HCT116 (cell line): Measurements from ENCODE around the gene DLEU7. TPM values are rescaled to one million over a fixed set of nuclear protein-coding genes. Genes with fewer than 3 reads are reported as not detected.

Experiments
- ATAC-seq: fragments of 200-7000 bp; cut with Tn5 transposase; 2 replicates; pipeline ENCODE4 v1.9.1; 2020; ENCODE audit warnings: mild to moderate bottlenecking, moderate library complexity
- BruUV-seq: library from RNA; stranded (reverse); fragments of 400-500 nt; replicated peaks from 2 replicates; lab custom pipeline; 2021; lab: Mats Ljungman, UMichigan
- CTCF ChIA-PET: fragments of 300-600 bp; sonication (Branson Sonifier 250); formaldehyde crosslinking; loops from one replicate; lab custom pipeline; 2021; ENCODE audit warnings: antibody characterized with exemption; lab: Charles Lee
- POLR2A ChIA-PET: fragments of 300-600, 350-600 bp; sonication (Branson Sonifier 250); formaldehyde crosslinking; loops from one replicate; lab custom pipeline; 2021; ENCODE audit warnings: antibody characterized with exemption; lab: Charles Lee
- RAD21 ChIA-PET, 2 experiments: fragments of 300-600 bp; sonication (Branson Sonifier 250); formaldehyde crosslinking; loops; one replicate each; lab custom pipeline; 2023; ENCODE audit warnings: low total read pairs in 2 of 2; ENCODE audit not compliant: uncharacterized antibody in 2 of 2, unreplicated experiment in 2 of 2, low non-redundant PET in 1 of 2; lab: Charles Lee
- DNase-seq: peaks from one replicate; pipeline ENCODE4 v3.0.0-alpha.2; 2010; ENCODE audit warnings: low read depth, low spot score
- H2AFZ ChIP-seq: fragments of 200-600 bp; shearing (Covaris generic), sonication (generic); 2 replicates; pipeline ENCODE4 v1.6.1; 2017; ENCODE audit warnings: low read depth, mixed run types, mixed read lengths, antibody characterized with exemption, low read length; ENCODE audit not compliant: poor library complexity, severe bottlenecking
- H3K27ac ChIP-seq: 2 replicates; pipeline ENCODE4 v1.5.1; 2012; ENCODE audit warnings: low read depth, low read length
- H3K27me3 ChIP-seq: fragments of 200-600 bp; sonication (generic); 2 replicates; pipeline ENCODE4 v1.6.1; 2016; ENCODE audit warnings: mixed run types, low read length, mixed read lengths; ENCODE audit not compliant: insufficient read depth
- H3K36me3 ChIP-seq, 2 experiments: fragments of 200-500 bp in 1 of 2; fragments of 200-600 bp in 1 of 2; sonication (Bioruptor generic) in 1 of 2; sonication (generic) in 1 of 2; 2 replicates each; pipeline versions ENCODE4 v1.5.1 to v1.6.1; 2014 to 2016; ENCODE audit warnings: low read length in 2 of 2, inconsistent platforms in 1 of 2, mixed read lengths in 1 of 2, mixed run types in 1 of 2; ENCODE audit not compliant: insufficient read depth in 2 of 2, control insufficient read depth in 1 of 2
- H3K4me1 ChIP-seq, 2 experiments: fragments of 200-600 bp in 1 of 2; sonication (generic) in 1 of 2; 2 replicates each; pipeline versions ENCODE4 v1.5.1 to v1.6.1; 2012 to 2017; ENCODE audit warnings: low read length in 2 of 2, inconsistent platforms in 1 of 2, mild to moderate bottlenecking in 1 of 2, mixed read lengths in 1 of 2, mixed run types in 1 of 2, moderate library complexity in 1 of 2; ENCODE audit not compliant: insufficient read depth in 2 of 2, control insufficient read depth in 1 of 2
- H3K4me2 ChIP-seq: fragments of 200-600 bp; sonication (generic); 2 replicates; pipeline ENCODE4 v1.6.1; 2017; ENCODE audit warnings: mixed run types, low read length, mixed read lengths
- H3K4me3 ChIP-seq, 2 experiments: fragments of 200-600 bp in 1 of 2; sonication (generic) in 1 of 2; replicated peaks in 1 of 2; 2 replicates each; pipeline ENCODE4 v1.5.1; 2011 to 2016; ENCODE audit warnings: low read length in 2 of 2, control low read depth in 1 of 2, low read depth in 1 of 2, mild to moderate bottlenecking in 1 of 2, mixed read lengths in 1 of 2, mixed run types in 1 of 2
- H3K79me2 ChIP-seq: fragments of 200-600 bp; sonication (generic); 2 replicates; pipeline ENCODE4 v1.6.1; 2017; ENCODE audit warnings: mild to moderate bottlenecking, mixed run types, low read length, moderate library complexity, mixed read lengths; ENCODE audit not compliant: insufficient read depth
- H3K9ac ChIP-seq: fragments of 200-600 bp; sonication (generic); 2 replicates; pipeline ENCODE4 v1.6.1; 2016; ENCODE audit warnings: low read length, mixed read lengths
- H3K9me2 ChIP-seq: fragments of 200-600 bp; sonication (generic), shearing (Covaris generic); 2 replicates; pipeline ENCODE4 v1.6.1; 2017; ENCODE audit warnings: mixed run types, mild to moderate bottlenecking, moderate library complexity; ENCODE audit not compliant: insufficient read depth
- H3K9me3 ChIP-seq, 2 experiments: fragments of 200-500 bp in 1 of 2; fragments of 200-600 bp in 1 of 2; sonication (Bioruptor generic) in 1 of 2; sonication (generic) in 1 of 2; 2 replicates each; pipeline ENCODE4 v1.6.1; 2014 to 2017; ENCODE audit warnings: low read length in 2 of 2, mixed read lengths in 2 of 2, inconsistent platforms in 1 of 2, low read depth in 1 of 2, mild to moderate bottlenecking in 1 of 2, mixed run types in 1 of 2, moderate library complexity in 1 of 2; ENCODE audit not compliant: control insufficient read depth in 1 of 2, insufficient read depth in 1 of 2
- H4K20me1 ChIP-seq: fragments of 200-600 bp; sonication (generic), shearing (Covaris generic); 2 replicates; pipeline ENCODE4 v1.6.1; 2017; ENCODE audit warnings: mixed run types, mild to moderate bottlenecking, moderate library complexity; ENCODE audit not compliant: insufficient read depth
- CTCF ChIP-seq, 3 experiments: fragments of 200-600 bp in 1 of 3; sonication (generic) in 1 of 3; IDR thresholded peaks in 2 of 3; conservative IDR thresholded peaks in 1 of 3; 2 replicates each; pipeline ENCODE4 v1.5.1; 2012 to 2017; ENCODE audit warnings: low read depth in 2 of 3, low read length in 2 of 3, antibody characterized with exemption in 1 of 3, borderline replicate concordance in 1 of 3, control low read depth in 1 of 3, mild to moderate bottlenecking in 1 of 3, mixed read lengths in 1 of 3, mixed run types in 1 of 3, moderate library complexity in 1 of 3; ENCODE audit not compliant: insufficient read depth in 1 of 3
- EZH2 ChIP-seq: fragments of 200-600 bp; sonication (generic); IDR thresholded peaks from 2 replicates; pipeline ENCODE4 v1.6.1; 2017; ENCODE audit warnings: antibody characterized with exemption, mixed run types
- EZH2phosphoT487 ChIP-seq: fragments of 200-600 bp; IDR thresholded peaks from 2 replicates; pipeline ENCODE4 v1.6.1; 2018; ENCODE audit warnings: antibody characterized with exemption, borderline replicate concordance
- FOSL1 ChIP-seq: IDR thresholded peaks from 2 replicates; pipeline ENCODE4 v1.6.1; 2012; ENCODE audit warnings: low read depth
- MAX ChIP-seq: IDR thresholded peaks from 2 replicates; pipeline ENCODE4 v1.6.1; 2012
- POLR2A ChIP-seq: IDR thresholded peaks from 2 replicates; pipeline ENCODE4 v1.7.0; 2011; ENCODE audit warnings: borderline replicate concordance; ENCODE audit not compliant: insufficient read depth, insufficient read length; ENCODE audit errors: extremely low read depth
- POLR2AphosphoS5 ChIP-seq: IDR thresholded peaks from 2 replicates; pipeline ENCODE4 v1.6.1; 2011; ENCODE audit warnings: mild to moderate bottlenecking, low read depth, low read length, moderate library complexity
- RAD21 ChIP-seq: IDR thresholded peaks from 2 replicates; pipeline ENCODE4 v1.6.1; 2012; ENCODE audit warnings: low read depth, mild to moderate bottlenecking
- REST ChIP-seq: IDR thresholded peaks from 2 replicates; pipeline ENCODE4 v1.6.1; 2012; ENCODE audit warnings: low read depth
- SIN3A ChIP-seq: IDR thresholded peaks from 2 replicates; pipeline ENCODE4 v1.6.1; 2012; ENCODE audit warnings: low read depth
- ZFX ChIP-seq: fragments of 450-650 bp; IDR thresholded peaks from 2 replicates; pipeline ENCODE4 v1.6.1; 2017
- intact Hi-C: fragments of 100-400 bp; cut with micrococcal nuclease; formaldehyde crosslinking; loops from 2 replicates; pipeline ENCODE4 v1.10.0; 2022
- total RNA-seq: library from RNA; stranded (reverse); gene quantifications from one replicate; pipeline ENCODE4 v1.2.1, GENCODE V29; 2021; ENCODE audit not compliant: unreplicated experiment
- TF ChIP-seq, protein P1 (sequence below): IDR thresholded peaks from 2 replicates; pipeline ENCODE4 v1.6.1; 2011; ENCODE audit warnings: mild to moderate bottlenecking, low read length, moderate library complexity; ENCODE audit not compliant: insufficient replicate concordance; ENCODE audit errors: extremely low read depth

DLEU7 gene
- total RNA-seq, 1 experiment from 2014 or later = not detected

GRCh38 chr13:50826035-50826434 lies 17.5 kb downstream of the DLEU7 start:
- H3K79me2 ChIP-seq = no peaks in the 10 kb centered on the region
- no peak for DNase-seq
- no peak overlapping the region for H3K27ac ChIP-seq
- ChIA-PET CTCF (no interaction called here), POLR2A (no interaction called here), RAD21 (no interaction called here)
- no peaks in the 10 kb centered on the region for H4K20me1 ChIP-seq
- no peak overlapping the region for H3K4me3 ChIP-seq
- H3K9me3 ChIP-seq = no peaks in the 10 kb centered on the region
- intact Hi-C loops = no loop called here
- no peak overlapping the region for H2AFZ ChIP-seq
- no peak overlapping the region for H3K4me2 ChIP-seq
- no peak overlapping the region for H3K9ac ChIP-seq
- no peaks in the 10 kb centered on the region for H3K4me1 ChIP-seq
- no peaks in the 10 kb centered on the region for H3K27me3 ChIP-seq
- H3K9me2 ChIP-seq = no peaks in the 10 kb centered on the region
- no peaks in the 10 kb centered on the region for H3K36me3 ChIP-seq
- no TSS peak for BruUV-seq
- TF ChIP-seq MAX (no peak), EZH2 (no peak), REST (no peak), POLR2AphosphoS5 (no peak), POLR2A (no peak), FOSL1 (no peak), RAD21 (no peak), SIN3A (no peak), CTCF (IDR thresholded peaks at IDR 0.05 in 2 of 3, conservative IDR thresholded peaks at IDR 0.05 in 1 of 3; ENCODE audit: borderline replicate concordance in 1 of 3, insufficient read depth in 1 of 3, low read depth in 2 of 3, low read length in 2 of 3) (no peak), EZH2phosphoT487 (no peak), ZFX (no peak)
- TF ChIP-seq, protein P1, sequence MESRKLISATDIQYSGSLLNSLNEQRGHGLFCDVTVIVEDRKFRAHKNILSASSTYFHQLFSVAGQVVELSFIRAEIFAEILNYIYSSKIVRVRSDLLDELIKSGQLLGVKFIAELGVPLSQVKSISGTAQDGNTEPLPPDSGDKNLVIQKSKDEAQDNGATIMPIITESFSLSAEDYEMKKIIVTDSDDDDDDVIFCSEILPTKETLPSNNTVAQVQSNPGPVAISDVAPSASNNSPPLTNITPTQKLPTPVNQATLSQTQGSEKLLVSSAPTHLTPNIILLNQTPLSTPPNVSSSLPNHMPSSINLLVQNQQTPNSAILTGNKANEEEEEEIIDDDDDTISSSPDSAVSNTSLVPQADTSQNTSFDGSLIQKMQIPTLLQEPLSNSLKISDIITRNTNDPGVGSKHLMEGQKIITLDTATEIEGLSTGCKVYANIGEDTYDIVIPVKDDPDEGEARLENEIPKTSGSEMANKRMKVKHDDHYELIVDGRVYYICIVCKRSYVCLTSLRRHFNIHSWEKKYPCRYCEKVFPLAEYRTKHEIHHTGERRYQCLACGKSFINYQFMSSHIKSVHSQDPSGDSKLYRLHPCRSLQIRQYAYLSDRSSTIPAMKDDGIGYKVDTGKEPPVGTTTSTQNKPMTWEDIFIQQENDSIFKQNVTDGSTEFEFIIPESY = no peak
- TF ChIP-seq, all 23 proteins: peak for 0
- no peak for ATAC-seq
